GM20431 (cell line): ENCODE results near the gene FNIP2.

ENCODE experiments used
- in situ Hi-C: fragments of 300-500 bp; cut with MseI, MboI; formaldehyde crosslinking; loops from one replicate; pipeline ENCODE4 v1.15.0; 2020; ENCODE audit warnings: low sequenced_read_pairs; ENCODE audit not compliant: unreplicated experiment

Gene FNIP2

GRCh38 chr4:158827543-158827981 is 58.7 kb downstream of the FNIP2 start:
- in situ Hi-C loops, result loop anchor here (25.0 kb wide), 1 partner anchor 90 kb away; no protein-coding TSS in a partner anchor

- in situ Hi-C loops, result loop anchor here (25.0 kb wide), 1 partner anchor 91 kb away; no protein-coding TSS in a partner anchor
Observed at GRCh38 chr4:158828151-158828550, 59.3 kb downstream of the FNIP2 start.

GRCh38 chr4:158829254-158829653 is 60.4 kb downstream of the FNIP2 start:
- in situ Hi-C loops, result loop anchor here (25.0 kb wide), 1 partner anchor 92 kb away; no protein-coding TSS in a partner anchor

GRCh38 chr4:158833602-158834001 is 64.8 kb downstream of the FNIP2 start:
- in situ Hi-C loops, result loop anchor here (25.0 kb wide), 1 partner anchor 96 kb away; no protein-coding TSS in a partner anchor

- in situ Hi-C loops, result loop anchor here (25.0 kb wide), 1 partner anchor 98 kb away; no protein-coding TSS in a partner anchor
Observed at GRCh38 chr4:158835226-158836001, 66.6 kb downstream of the FNIP2 start.

GRCh38 chr4:158836002-158836369 is 67.2 kb downstream of the FNIP2 start:
- in situ Hi-C loops, result loop anchor here (25.0 kb wide), 1 partner anchor 99 kb away; no protein-coding TSS in a partner anchor

GRCh38 chr4:158836828-158837449 is 68.1 kb downstream of the FNIP2 start:
- in situ Hi-C loops, result loop anchor here (25.0 kb wide), 1 partner anchor 100 kb away; no protein-coding TSS in a partner anchor

GRCh38 chr4:158837527-158838141 is 68.8 kb downstream of the FNIP2 start:
- in situ Hi-C loops, result loop anchor here (25.0 kb wide), 1 partner anchor 100 kb away; no protein-coding TSS in a partner anchor

- in situ Hi-C loops, result loop anchor here (25.0 kb wide), 1 partner anchor 103 kb away; no protein-coding TSS in a partner anchor
Observed at GRCh38 chr4:158840131-158840530, 71.3 kb downstream of the FNIP2 start.

- in situ Hi-C loops, result loop anchor here (25.0 kb wide), 1 partner anchor 104 kb away; no protein-coding TSS in a partner anchor
Observed at GRCh38 chr4:158841540-158841939, 72.7 kb downstream of the FNIP2 start.

- in situ Hi-C loops, result loop anchor here (25.0 kb wide), 1 partner anchor 108 kb away; no protein-coding TSS in a partner anchor
Observed at GRCh38 chr4:158845311-158846041, 76.7 kb downstream of the FNIP2 start.

GRCh38 chr4:158847535-158847934 is 78.7 kb downstream of the FNIP2 start:
- in situ Hi-C loops, result loop anchor here (25.0 kb wide), 1 partner anchor 110 kb away; no protein-coding TSS in a partner anchor

- in situ Hi-C loops, result loop anchor here (10.0 to 25.0 kb wide), 3 partner anchors 112 to 588 kb away; no protein-coding TSS in a partner anchor
Observed at GRCh38 chr4:158849681-158850080, 80.9 kb downstream of the FNIP2 start.

- in situ Hi-C loops, result loop anchor here (10.0 to 25.0 kb wide), 2 partner anchors 324 to 587 kb away; no protein-coding TSS in a partner anchor
Observed at GRCh38 chr4:158850371-158850770, 81.5 kb downstream of the FNIP2 start.

- in situ Hi-C loops, result loop anchor here (10.0 to 25.0 kb wide), 2 partner anchors 324 to 586 kb away; no protein-coding TSS in a partner anchor
Observed at GRCh38 chr4:158850800-158851644, 82.2 kb downstream of the FNIP2 start.

GRCh38 chr4:158854236-158854635 is 85.4 kb downstream of the FNIP2 start:
- in situ Hi-C loops, result loop anchor here (10.0 to 25.0 kb wide), 2 partner anchors 321 to 583 kb away; no protein-coding TSS in a partner anchor

- in situ Hi-C loops, result loop anchor here (10.0 to 25.0 kb wide), 2 partner anchors 318 to 580 kb away; no protein-coding TSS in a partner anchor
Observed at GRCh38 chr4:158856852-158857251, 88.0 kb downstream of the FNIP2 start.

- in situ Hi-C loops, result loop anchor here (10.0 to 25.0 kb wide), 2 partner anchors 317 to 579 kb away; no protein-coding TSS in a partner anchor
Observed at GRCh38 chr4:158857951-158858350, 89.1 kb downstream of the FNIP2 start.
